GM21381 (cell line): Measurements from ENCODE around the gene SLC30A4.
"Not testable (repeated sequence)": the region's sequence is repeated elsewhere in the genome, so short reads cannot be mapped to it uniquely, and the experiment has no call there.

Experiments
- ATAC-seq: cut with Tn5 transposase; IDR thresholded peaks from one replicate; pipeline ENCODE4 v1.9.1; 2021; ENCODE audit warnings: mild to moderate bottlenecking, moderate library complexity; ENCODE audit not compliant: unreplicated experiment

Gene SLC30A4

GRCh38 chr15:45522328-45523165 lies at the start of gene SLC30A4:
SLC30A4 (minus strand) TSS chr15:45522755; CDS start chr15:45522354, 401 bp downstream.
- peak; percentile 77 for ATAC-seq

GRCh38 chr15:45555934-45556608 lies 33.5 kb upstream of the SLC30A4 start:
- ATAC-seq: no peak

GRCh38 chr15:45551676-45552075 lies 29.1 kb upstream of the SLC30A4 start:
- no peak for ATAC-seq

GRCh38 chr15:45550436-45550835 lies 27.9 kb upstream of the SLC30A4 start:
- no peak for ATAC-seq

GRCh38 chr15:45549541-45550220 lies 27.1 kb upstream of the SLC30A4 start:
- no peak for ATAC-seq

- ATAC-seq: no peak
Measured at GRCh38 chr15:45548753-45549520, 26.4 kb upstream of the SLC30A4 start.

GRCh38 chr15:45546789-45547188 lies 24.2 kb upstream of the SLC30A4 start:
- no peak for ATAC-seq

GRCh38 chr15:45544266-45545023 lies 21.9 kb upstream of the SLC30A4 start:
- no peak for ATAC-seq

GRCh38 chr15:45543051-45543450 lies 20.5 kb upstream of the SLC30A4 start:
- no peak for ATAC-seq

GRCh38 chr15:45540531-45540930 lies 18.0 kb upstream of the SLC30A4 start:
- no peak for ATAC-seq

GRCh38 chr15:45539680-45540079 lies 17.1 kb upstream of the SLC30A4 start:
- ATAC-seq: no peak

- ATAC-seq: no peak
Measured at GRCh38 chr15:45536934-45537333, 14.4 kb upstream of the SLC30A4 start.

GRCh38 chr15:45535486-45536042 lies 13.0 kb upstream of the SLC30A4 start:
- no peak for ATAC-seq

GRCh38 chr15:45534821-45535220 lies 12.3 kb upstream of the SLC30A4 start:
- ATAC-seq: no peak

- ATAC-seq: not testable (repeated sequence)
Measured at GRCh38 chr15:45532892-45533291, 10.3 kb upstream of the SLC30A4 start.

- no peak for ATAC-seq
Measured at GRCh38 chr15:45529613-45530012, 7.1 kb upstream of the SLC30A4 start.

GRCh38 chr15:45527086-45527485 lies 4.5 kb upstream of the SLC30A4 start:
- no peak for ATAC-seq

GRCh38 chr15:45523166-45523460 lies 558 bp upstream of the SLC30A4 start:
- no peak for ATAC-seq

- peak; percentile 13 for ATAC-seq
Measured at GRCh38 chr15:45521596-45522327, 793 bp downstream of the SLC30A4 start.
